Bronchus fibroblast of lung (primary cell): ENCODE measurements around the gene LBR. TPM values are rescaled to one million over a fixed set of nuclear protein-coding genes. Genes with fewer than 3 reads are reported as not detected.

Source experiments
- total RNA-seq: library from RNA; depleted of rRNA; stranded (reverse); fragments of >200 nt; gene quantifications from 2 replicates; pipeline ENCODE4 v1.2.3, GENCODE V29; 2015

Gene LBR
- total RNA-seq: 43.6 and 53.1 TPM in 2 replicates

DNA sequence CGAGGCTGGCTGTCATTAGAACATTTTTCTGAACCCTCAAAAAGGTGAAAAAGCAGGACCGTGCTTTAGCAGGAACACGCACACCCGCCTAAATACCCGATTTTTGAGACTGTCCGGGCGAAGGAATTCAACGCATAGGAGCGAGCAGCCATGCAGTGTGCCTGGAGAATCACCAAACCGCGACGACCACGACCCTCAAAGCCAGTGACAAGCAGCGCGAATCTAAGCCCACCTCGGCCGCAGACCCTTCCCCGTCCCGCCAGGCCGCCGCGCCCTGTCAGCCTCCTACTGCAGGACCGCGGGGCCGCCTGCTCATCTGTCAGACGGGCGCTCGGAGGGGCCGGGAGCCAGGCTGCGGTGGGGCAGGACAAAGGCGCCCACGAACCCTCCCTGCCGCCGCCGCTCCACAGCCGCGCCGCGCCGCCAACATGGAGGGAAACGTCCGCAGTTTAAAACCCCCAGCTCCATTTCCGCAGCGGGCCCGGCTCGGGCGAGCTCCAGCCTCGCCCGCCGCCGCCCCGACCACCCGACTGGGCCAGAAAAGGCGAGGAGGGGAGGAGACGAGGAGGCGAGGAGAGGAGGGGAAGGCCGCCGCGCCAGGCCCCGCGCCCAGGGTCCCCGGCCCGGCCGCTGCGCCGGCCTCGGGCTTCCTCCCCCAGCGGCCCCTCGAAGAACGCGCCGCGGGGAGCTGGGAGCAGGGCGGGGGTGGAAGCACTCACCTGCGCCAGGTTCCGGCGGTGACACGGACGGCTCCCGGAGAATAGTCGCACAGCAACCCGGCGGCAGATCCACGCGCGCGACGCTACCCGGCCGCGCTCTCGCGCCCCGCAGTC lies at the start of gene LBR:
Gene LBR (minus strand): TSS at position 804 of the 833 bp plus-strand sequence. CDS start 3,963 bp downstream, outside the sequence.

Other genes with a start within 250 kb of the LBR start
- 26.3 and 33.6 TPM in 2 replicates for gene ENAH, start 225.1 kb upstream of the LBR start, total RNA-seq